Fibroblast of skin of left quadriceps (primary cell): ENCODE results near the gene SERPINA3.
"Not testable (repeated sequence)": the region's sequence is repeated elsewhere in the genome, so short reads cannot be mapped to it uniquely, and the experiment has no call there.

ENCODE experiments used
- DNase-seq, 2 experiments: peaks; one replicate each; pipeline ENCODE4 v3.0.0-alpha.2; 2013; ENCODE audit warnings: low read depth in 2 of 2

Gene SERPINA3

GRCh38 chr14:94584591-94585280 lies 27.5 kb upstream of the SERPINA3 start:
- no peak for DNase-seq

GRCh38 chr14:94586635-94587034 lies 25.6 kb upstream of the SERPINA3 start:
- no peak for DNase-seq

GRCh38 chr14:94588311-94588710 lies 23.9 kb upstream of the SERPINA3 start:
- no peak for DNase-seq

- DNase-seq: no peak
Measured at GRCh38 chr14:94591073-94591472, 21.1 kb upstream of the SERPINA3 start.

GRCh38 chr14:94591871-94592270 lies 20.3 kb upstream of the SERPINA3 start:
- no peak for DNase-seq

- no peak for DNase-seq
Measured at GRCh38 chr14:94592457-94592856, 19.7 kb upstream of the SERPINA3 start.

- DNase-seq: no peak
Measured at GRCh38 chr14:94593376-94593748, 18.8 kb upstream of the SERPINA3 start.

GRCh38 chr14:94593749-94594431 lies 18.3 kb upstream of the SERPINA3 start:
- no peak for DNase-seq

GRCh38 chr14:94594441-94594840 lies 17.8 kb upstream of the SERPINA3 start:
- no peak for DNase-seq

GRCh38 chr14:94595912-94596311 lies 16.3 kb upstream of the SERPINA3 start:
- no peak for DNase-seq

- no peak for DNase-seq
Measured at GRCh38 chr14:94596361-94596760, 15.8 kb upstream of the SERPINA3 start.

GRCh38 chr14:94597788-94598187 lies 14.4 kb upstream of the SERPINA3 start:
- DNase-seq: no peak

GRCh38 chr14:94598506-94598815 lies 13.7 kb upstream of the SERPINA3 start:
- no peak for DNase-seq

- DNase-seq: peak; percentile 86 to 88
Measured at GRCh38 chr14:94598816-94599655, 13.2 kb upstream of the SERPINA3 start.

- no peak for DNase-seq
Measured at GRCh38 chr14:94599656-94600004, 12.6 kb upstream of the SERPINA3 start.

GRCh38 chr14:94600148-94600545 lies 12.0 kb upstream of the SERPINA3 start:
- DNase-seq: no peak

- peak; percentile 67 to 73 for DNase-seq
Measured at GRCh38 chr14:94601884-94602391, 10.3 kb upstream of the SERPINA3 start.

- no peak for DNase-seq
Measured at GRCh38 chr14:94602722-94603121, 9.5 kb upstream of the SERPINA3 start.

- DNase-seq: no peak
Measured at GRCh38 chr14:94605361-94605760, 6.8 kb upstream of the SERPINA3 start.

- DNase-seq: not testable (repeated sequence)
Measured at GRCh38 chr14:94608966-94609365, 3.2 kb upstream of the SERPINA3 start.

- no peak for DNase-seq
Measured at GRCh38 chr14:94611179-94611578, 1.0 kb upstream of the SERPINA3 start.
